Activated CD4-positive, alpha-beta memory T cell treated with anti-CD3 and anti-CD28 coated beads, Interleukin-2, amount 10 ng/mL, durations not matched to agents 7 days and 5 days (primary cell): ENCODE measurements around the gene CIDEC. TPM values are rescaled to one million over a fixed set of nuclear protein-coding genes. Genes with fewer than 3 reads are reported as not detected.

ENCODE experiments used
- CTCF ChIA-PET: fragments of 350-600 bp; sonication (Branson Sonifier 250); formaldehyde crosslinking; loops from one replicate; lab custom pipeline; 2021; ENCODE audit warnings: antibody characterized with exemption, inconsistent platforms; lab: Charles Lee
- POLR2A ChIA-PET: fragments of 350-600 bp; sonication (Branson Sonifier 250); formaldehyde crosslinking; loops from one replicate; lab custom pipeline; 2021; ENCODE audit warnings: antibody characterized with exemption; lab: Charles Lee
- DNase-seq: peaks from one replicate; pipeline ENCODE4 v3.0.0-alpha.2; 2020
- H3K27ac Mint-ChIP-seq: one replicate; pipeline ENCODE4 v1.8.0; 2021; ENCODE audit warnings: mild to moderate bottlenecking, mixed read lengths
- H3K27me3 Mint-ChIP-seq: one replicate; pipeline ENCODE4 v1.8.0; 2021; ENCODE audit warnings: mixed read lengths
- H3K36me3 Mint-ChIP-seq: one replicate; pipeline ENCODE4 v1.8.0; 2021; ENCODE audit warnings: low read depth, mixed read lengths
- H3K4me1 Mint-ChIP-seq: one replicate; pipeline ENCODE4 v1.8.0; 2021; ENCODE audit warnings: mixed read lengths
- H3K4me3 Mint-ChIP-seq: one replicate; pipeline ENCODE4 v1.8.0; 2021; ENCODE audit warnings: mild to moderate bottlenecking, mixed read lengths
- H3K9me3 Mint-ChIP-seq: one replicate; pipeline ENCODE4 v1.8.0; 2021; ENCODE audit warnings: mixed read lengths
- total RNA-seq, 2 experiments: library from RNA; stranded (reverse); gene quantifications; one replicate each; pipeline ENCODE4 v1.2.3, GENCODE V29; 2021

The CIDEC gene
- not detected for total RNA-seq

- CTCF ChIA-PET, result no interaction called here
- no peak for DNase-seq
- Mint-ChIP-seq H3K27ac (no peak within 1 kb of the TSS), H3K9me3 (no peaks in the 10 kb centered on the region), H3K4me1 (no peaks in the 10 kb centered on the region), H3K36me3 (no peaks in the 10 kb centered on the region), H3K27me3 (peaks cover 3% of the 10 kb centered on the region), H3K4me3 (no peak within 1 kb of the TSS)
- POLR2A ChIA-PET, result interaction anchor here (0.9 to 1.0 kb wide), 2 partner anchors 11 to 22 kb away, joined by 3 to 5 read pairs; partner anchors contain the start of genes IL17RE and JAGN1
These were observed at the start of gene CIDEC for GRCh38 chr3:9879830-9880549. TSS of gene CIDEC (minus strand) at chr3:9880253. CDS start at chr3:9878486, 1,767 bp downstream.

- Mint-ChIP-seq H3K36me3 (no peaks in the 10 kb centered on the region), H3K9me3 (no peaks in the 10 kb centered on the region), H3K4me1 (peaks cover 13% of the 10 kb centered on the region), H3K4me3 (no peak overlapping the region), H3K27ac (no peak overlapping the region), H3K27me3 (peaks cover 17% of the 10 kb centered on the region)
- no peak for DNase-seq
- ChIA-PET POLR2A (no interaction called here), CTCF (no interaction called here)
These were observed 48.1 kb upstream of the CIDEC start for GRCh38 chr3:9928158-9928557.

- no peak for DNase-seq
- ChIA-PET POLR2A (interaction anchor here (1.8 kb wide), 1 partner anchor 14 kb away, joined by 7 read pairs; the partner anchor contains the start of gene CRELD1), CTCF (no interaction called here)
- Mint-ChIP-seq H3K27me3 (peaks cover 14% of the 10 kb centered on the region), H3K36me3 (no peaks in the 10 kb centered on the region), H3K4me3 (no peak overlapping the region), H3K9me3 (no peaks in the 10 kb centered on the region), H3K4me1 (peaks cover 9% of the 10 kb centered on the region), H3K27ac (no peak overlapping the region)
These were observed 38.4 kb upstream of the CIDEC start for GRCh38 chr3:9918261-9919038.

GRCh38 chr3:9917820-9918219 is 37.8 kb upstream of the CIDEC start:
- Mint-ChIP-seq H3K27ac (no peak overlapping the region), H3K4me3 (no peak overlapping the region), H3K27me3 (peaks cover 12% of the 10 kb centered on the region), H3K36me3 (no peaks in the 10 kb centered on the region), H3K4me1 (peaks cover 9% of the 10 kb centered on the region), H3K9me3 (no peaks in the 10 kb centered on the region)
- CTCF ChIA-PET, result no interaction called here
- DNase-seq, result no peak
- POLR2A ChIA-PET, result interaction anchor here (1.8 kb wide), 1 partner anchor 15 kb away, joined by 7 read pairs; the partner anchor contains the start of gene CRELD1

GRCh38 chr3:9916734-9917680 is 37.0 kb upstream of the CIDEC start, which contains the start of gene IL17RC:
TSS of gene IL17RC (plus strand) at chr3:9917098. CDS start at chr3:9917316, 218 bp downstream.
- Mint-ChIP-seq H3K27ac (no peak within 1 kb of the TSS), H3K4me1 (peaks cover 15% of the 10 kb centered on the region), H3K27me3 (peaks cover 13% of the 10 kb centered on the region), H3K4me3 (peak within 1 kb of the TSS; percentile 58), H3K9me3 (peaks cover 3% of the 10 kb centered on the region), H3K36me3 (peaks cover 4% of the 10 kb centered on the region)
- CTCF ChIA-PET, result interaction anchor here (7.5 kb wide), 1 partner anchor 15 kb away, joined by 51 read pairs; the partner anchor contains the start of gene CRELD1
- POLR2A ChIA-PET, result interaction anchor here (1.5 to 1.8 kb wide), 3 partner anchors 15 to 124 kb away, joined by 4 to 7 read pairs (median 5); partner anchors contain the start of genes ARPC4, CRELD1, JAGN1 and TADA3
- DNase-seq, result no peak

- Mint-ChIP-seq H3K27ac (no peak overlapping the region), H3K9me3 (peaks cover 3% of the 10 kb centered on the region), H3K36me3 (peaks cover 4% of the 10 kb centered on the region), H3K4me3 (peak overlapping the region; percentile 44), H3K4me1 (peaks cover 17% of the 10 kb centered on the region), H3K27me3 (peaks cover 14% of the 10 kb centered on the region)
- CTCF ChIA-PET, result interaction anchor here (7.5 kb wide), 1 partner anchor 16 kb away, joined by 51 read pairs; the partner anchor contains the start of gene CRELD1
- POLR2A ChIA-PET, result interaction anchor here (1.5 to 3.8 kb wide), 4 partner anchors 16 to 124 kb away, joined by 4 to 17 read pairs (median 6); partner anchors contain the start of genes ARPC4, CRELD1, JAGN1 and TADA3
- no peak for DNase-seq
These were observed 36.3 kb upstream of the CIDEC start for GRCh38 chr3:9916346-9916733.

- peak; percentile 40 for DNase-seq
- Mint-ChIP-seq H3K36me3 (peaks cover 4% of the 10 kb centered on the region), H3K9me3 (peaks cover 3% of the 10 kb centered on the region), H3K4me3 (peak overlapping the region; percentile 58), H3K4me1 (peaks cover 17% of the 10 kb centered on the region), H3K27me3 (peaks cover 14% of the 10 kb centered on the region), H3K27ac (no peak overlapping the region)
- ChIA-PET CTCF (interaction anchor here (7.5 kb wide), 1 partner anchor 17 kb away, joined by 51 read pairs; the partner anchor contains the start of gene CRELD1), POLR2A (interaction anchor here (1.0 to 3.8 kb wide), 4 partner anchors 18 to 123 kb away, joined by 3 to 17 read pairs (median 4); partner anchors contain the start of genes ARPC4, CRELD1, EMC3 and JAGN1)
These were observed 35.4 kb upstream of the CIDEC start for GRCh38 chr3:9915254-9916141.

GRCh38 chr3:9914559-9915253 is 34.7 kb upstream of the CIDEC start:
- ChIA-PET POLR2A (interaction anchor here (3.7 to 3.8 kb wide), 2 partner anchors 12 to 18 kb away, joined by 17 read pairs; partner anchors contain the start of genes CRELD1 and IL17RE), CTCF (interaction anchor here (0.8 to 7.5 kb wide), 3 partner anchors 17 to 88 kb away, joined by 3 to 51 read pairs (median 3); partner anchors contain the start of gene CRELD1)
- H3K27me3 Mint-ChIP-seq, result peaks cover 14% of the 10 kb centered on the region
- no peak overlapping the region for H3K27ac Mint-ChIP-seq
- no peak overlapping the region for H3K4me3 Mint-ChIP-seq
- peaks cover 18% of the 10 kb centered on the region for H3K4me1 Mint-ChIP-seq
- peaks cover 3% of the 10 kb centered on the region for H3K9me3 Mint-ChIP-seq
- DNase-seq, result no peak
- peaks cover 4% of the 10 kb centered on the region for H3K36me3 Mint-ChIP-seq

- POLR2A ChIA-PET, result interaction anchor here (0.5 to 3.8 kb wide), 4 partner anchors 11 to 49 kb away, joined by 3 to 27 read pairs (median 17); partner anchors contain the start of genes CRELD1, IL17RE and JAGN1
- DNase-seq, result no peak
- Mint-ChIP-seq H3K4me3 (no peak overlapping the region), H3K36me3 (peaks cover 4% of the 10 kb centered on the region), H3K27ac (no peak overlapping the region), H3K4me1 (peaks cover 22% of the 10 kb centered on the region), H3K27me3 (peaks cover 14% of the 10 kb centered on the region), H3K9me3 (peaks cover 3% of the 10 kb centered on the region)
- CTCF ChIA-PET, result interaction anchor here (0.8 to 7.5 kb wide), 4 partner anchors 11 to 87 kb away, joined by 3 to 51 read pairs (median 3); partner anchors contain the start of gene CRELD1
These were observed 34.0 kb upstream of the CIDEC start for GRCh38 chr3:9914011-9914410.

GRCh38 chr3:9913601-9914000 is 33.5 kb upstream of the CIDEC start:
- peaks cover 3% of the 10 kb centered on the region for H3K9me3 Mint-ChIP-seq
- H3K4me1 Mint-ChIP-seq, result peaks cover 22% of the 10 kb centered on the region
- ChIA-PET POLR2A (interaction anchor here (0.5 to 3.8 kb wide), 4 partner anchors 11 to 49 kb away, joined by 3 to 27 read pairs (median 17); partner anchors contain the start of genes CRELD1, IL17RE and JAGN1), CTCF (interaction anchor here (1.0 to 7.5 kb wide), 3 partner anchors 12 to 22 kb away, joined by 3 to 51 read pairs (median 3); partner anchors contain the start of gene CRELD1)
- DNase-seq, result no peak
- no peak overlapping the region for H3K4me3 Mint-ChIP-seq
- H3K36me3 Mint-ChIP-seq, result peaks cover 4% of the 10 kb centered on the region
- peaks cover 14% of the 10 kb centered on the region for H3K27me3 Mint-ChIP-seq
- no peak overlapping the region for H3K27ac Mint-ChIP-seq
